ENCODE data around the gene REM1.
"Not testable (repeated sequence)": the region's sequence is repeated elsewhere in the genome, so short reads cannot be mapped to it uniquely, and the experiment has no call there.

Gene REM1, protein sequence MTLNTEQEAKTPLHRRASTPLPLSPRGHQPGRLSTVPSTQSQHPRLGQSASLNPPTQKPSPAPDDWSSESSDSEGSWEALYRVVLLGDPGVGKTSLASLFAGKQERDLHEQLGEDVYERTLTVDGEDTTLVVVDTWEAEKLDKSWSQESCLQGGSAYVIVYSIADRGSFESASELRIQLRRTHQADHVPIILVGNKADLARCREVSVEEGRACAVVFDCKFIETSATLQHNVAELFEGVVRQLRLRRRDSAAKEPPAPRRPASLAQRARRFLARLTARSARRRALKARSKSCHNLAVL

GRCh38 chr20:31474758-31475427, at the start of gene REM1, which contains the start of gene DEFB124:
TSS of gene REM1 (plus strand) at chr20:31475288. CDS start at chr20:31476446, 1,158 bp downstream.
TSS of gene DEFB124 (minus strand) at chr20:31475127. CDS start at chr20:31473013, 2,114 bp downstream.
- no peak for DNase-seq

- DNase-seq = no peak
Observed at GRCh38 chr20:31425797-31426196, 49.3 kb upstream of the REM1 start.

- not testable (repeated sequence) for DNase-seq
Observed at GRCh38 chr20:31426891-31427551, 48.1 kb upstream of the REM1 start.

DNA sequence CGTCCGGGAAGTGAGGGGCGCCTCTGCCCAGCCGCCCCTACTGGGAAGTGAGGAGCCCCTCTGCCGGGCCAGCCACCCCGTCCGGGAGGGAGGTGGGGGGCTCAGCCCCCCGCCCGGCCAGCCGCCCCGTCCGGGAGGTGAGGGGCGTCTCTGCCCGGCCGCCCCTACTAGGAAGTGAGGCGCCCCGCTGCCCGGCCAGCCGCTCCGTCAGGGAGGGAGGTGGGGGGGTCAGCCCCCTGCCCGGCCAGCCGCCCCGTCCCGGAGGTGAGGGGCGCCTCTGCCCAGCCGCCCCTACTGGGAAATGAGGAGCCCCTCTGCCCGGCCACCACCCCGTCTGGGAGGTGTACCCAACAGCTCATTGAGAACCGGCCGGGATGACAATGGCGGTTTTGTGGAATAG, 47.5 kb upstream of the REM1 start:
- not testable (repeated sequence) for DNase-seq

DNA sequence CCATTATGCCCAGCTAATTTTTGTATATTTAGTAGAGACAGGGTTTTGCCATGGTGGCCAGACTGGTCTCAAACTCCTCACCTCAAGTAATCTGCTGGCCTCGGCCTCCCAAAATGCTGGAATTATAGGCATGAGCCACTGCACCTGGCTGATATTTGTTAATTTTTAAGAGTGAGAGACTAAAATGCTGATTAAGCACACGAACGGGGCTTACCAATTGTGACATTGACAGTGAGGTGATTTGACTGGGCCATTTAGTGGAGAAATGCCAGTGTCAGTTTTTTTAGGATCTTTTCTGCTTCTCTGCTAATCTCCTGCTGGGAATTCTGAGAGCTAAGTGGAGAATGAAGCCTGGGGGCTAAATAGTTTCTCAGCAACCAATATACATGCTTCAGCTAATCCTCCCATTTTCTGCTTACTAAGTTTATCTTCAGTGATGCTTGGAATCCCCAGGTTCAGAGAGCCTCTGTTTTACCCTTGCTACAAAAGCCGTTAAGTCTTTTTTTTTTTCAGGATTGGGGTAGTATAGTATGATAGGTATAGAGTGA, 44.4 kb upstream of the REM1 start:
- no peak for DNase-seq

- no peak for DNase-seq
Observed at GRCh38 chr20:31440012-31440659, 35.0 kb upstream of the REM1 start, which contains the start of gene DEFB123. TSS of gene DEFB123 (plus strand) at chr20:31440632. CDS start at chr20:31440699, 67 bp downstream.

DNA sequence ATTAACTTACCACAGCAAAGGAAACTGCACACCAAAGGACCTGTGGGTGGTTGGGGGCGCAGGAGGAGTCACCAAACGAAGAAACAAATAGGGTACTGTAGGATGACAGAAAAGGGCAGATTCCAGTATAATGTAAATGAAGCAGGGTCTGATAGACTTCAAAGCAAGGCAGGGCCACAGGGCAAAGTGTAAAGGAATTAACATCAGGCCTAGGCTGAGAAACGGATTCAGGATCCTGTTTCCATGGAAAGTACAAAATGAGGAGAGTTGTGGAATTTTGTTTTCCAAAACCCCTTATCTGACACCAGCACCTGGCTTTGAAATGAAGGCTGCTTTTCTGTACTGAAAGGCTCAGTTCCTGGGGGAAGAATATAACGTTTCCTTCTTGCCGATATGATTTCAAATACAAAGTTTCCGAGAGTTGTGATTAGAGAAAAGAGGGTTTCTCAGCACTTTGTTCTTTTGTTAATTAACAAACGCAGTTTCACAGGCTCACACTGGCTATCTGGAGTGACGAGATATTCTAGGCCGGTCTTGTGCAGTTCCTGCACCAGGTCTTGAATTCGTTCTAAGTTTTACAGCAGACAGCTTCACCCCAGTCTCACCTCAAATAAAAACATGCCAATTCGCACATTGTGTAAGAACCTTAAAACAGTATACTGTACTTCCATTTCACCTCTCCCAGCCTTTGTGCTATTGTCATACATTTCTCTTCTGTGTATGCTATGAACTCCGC, 28.8 kb upstream of the REM1 start:
- no peak for DNase-seq

DNA sequence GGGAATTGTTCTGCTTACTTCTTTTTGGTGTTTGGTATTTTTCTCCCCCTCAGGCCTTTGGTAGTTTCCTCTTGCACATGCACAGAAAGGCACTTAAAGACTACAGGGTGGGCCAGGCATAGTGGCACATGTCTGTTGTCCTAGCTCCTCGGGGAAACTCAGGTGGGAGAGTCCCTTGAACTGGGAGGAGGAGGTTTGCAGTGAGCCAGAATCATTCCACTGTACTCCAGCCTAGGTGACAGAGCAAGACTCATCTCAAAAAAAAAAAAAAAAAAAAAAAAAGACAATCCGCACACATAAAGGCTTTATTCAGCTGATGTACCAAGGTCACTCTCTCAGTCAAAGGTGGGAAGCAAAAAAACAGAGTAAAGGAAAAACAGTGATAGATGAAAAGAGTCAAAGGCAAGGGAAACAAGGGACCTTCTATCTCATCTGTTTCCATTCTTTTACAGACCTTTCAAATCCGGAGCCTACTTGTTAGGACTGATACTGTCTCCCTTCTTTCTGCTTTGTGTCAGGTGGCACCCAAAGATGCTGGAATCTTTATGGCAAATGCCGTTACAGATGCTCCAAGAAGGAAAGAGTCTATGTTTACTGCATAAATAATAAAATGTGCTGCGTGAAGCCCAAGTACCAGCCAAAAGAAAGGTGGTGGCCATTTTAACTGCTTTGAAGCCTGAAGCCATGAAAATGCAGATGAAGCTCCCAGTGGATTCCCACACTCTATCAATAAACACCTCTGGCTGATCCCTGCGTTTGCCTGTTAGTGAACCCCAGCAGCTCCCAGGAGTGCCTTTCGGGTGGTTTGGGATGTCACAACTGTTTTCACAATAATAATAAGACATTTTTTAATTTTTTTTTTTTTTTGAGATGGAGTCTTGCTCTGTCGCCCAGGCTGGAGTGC, 25.3 kb upstream of the REM1 start:
- no peak for DNase-seq

- DNase-seq = no peak
Observed at GRCh38 chr20:31452575-31452974, 22.5 kb upstream of the REM1 start.

- no peak for DNase-seq
Observed at GRCh38 chr20:31454361-31454760, 20.7 kb upstream of the REM1 start.

- not testable (repeated sequence) for DNase-seq
Observed at GRCh38 chr20:31470946-31471345, 4.1 kb upstream of the REM1 start.

- DNase-seq = no peak
Observed at GRCh38 chr20:31472395-31473330, 2.4 kb upstream of the REM1 start.

- no peak for DNase-seq
Observed at GRCh38 chr20:31473331-31474096, 1.6 kb upstream of the REM1 start.

GRCh38 chr20:31474097-31474436, 1.0 kb upstream of the REM1 start:
- no peak for DNase-seq

GRCh38 chr20:31475472-31476293, 595 bp downstream of the REM1 start:
- DNase-seq = no peak

GRCh38 chr20:31476294-31476585, 1.2 kb downstream of the REM1 start:
- no peak for DNase-seq

DNA sequence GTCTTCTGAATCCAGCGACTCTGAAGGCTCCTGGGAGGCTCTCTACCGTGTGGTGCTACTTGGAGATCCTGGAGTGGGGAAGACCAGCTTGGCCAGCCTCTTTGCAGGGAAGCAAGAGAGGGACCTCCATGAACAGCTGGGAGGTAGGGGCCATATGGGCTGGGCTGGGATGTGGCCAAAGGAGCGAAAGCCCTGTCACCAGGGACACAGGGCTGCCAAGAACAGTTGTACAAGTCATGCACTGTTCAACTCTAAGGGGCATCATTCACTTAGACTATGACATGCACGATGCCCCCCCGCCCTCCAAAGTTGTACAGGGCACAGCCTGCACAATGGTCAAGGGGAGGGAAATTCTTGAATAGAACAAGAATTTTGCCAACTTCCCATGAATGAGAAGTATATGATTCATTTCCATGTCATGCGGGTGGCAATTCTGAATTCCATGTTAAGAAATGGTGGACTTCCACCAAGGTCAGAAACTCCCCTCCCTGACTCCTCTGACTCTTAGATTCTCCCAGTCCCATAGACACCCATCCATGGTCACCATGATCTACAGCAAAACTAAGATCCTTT, 1.6 kb downstream of the REM1 start:
- DNase-seq = no peak

DNA sequence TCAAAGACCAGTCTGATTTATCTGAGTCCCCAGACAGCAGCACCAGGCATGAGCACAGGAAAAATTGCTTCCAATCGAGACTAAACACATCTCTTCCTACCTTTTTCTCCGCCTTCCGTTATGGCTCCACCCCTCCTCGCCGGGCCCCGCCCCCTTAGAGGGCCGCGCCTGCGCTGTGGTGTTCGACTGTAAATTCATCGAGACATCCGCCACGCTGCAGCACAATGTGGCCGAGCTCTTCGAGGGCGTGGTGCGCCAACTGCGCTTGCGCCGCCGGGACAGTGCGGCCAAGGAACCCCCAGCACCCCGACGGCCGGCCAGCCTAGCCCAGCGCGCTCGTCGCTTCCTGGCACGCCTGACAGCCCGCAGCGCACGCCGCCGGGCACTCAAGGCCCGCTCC, 8.9 kb downstream of the REM1 start:
- DNase-seq = no peak
